ENCODE results near the gene EIF5AL1. TPM values are rescaled to one million over a fixed set of nuclear protein-coding genes. Genes with fewer than 3 reads are reported as not detected.
"Not testable (repeated sequence)": the region's sequence is repeated elsewhere in the genome, so short reads cannot be mapped to it uniquely, and the experiment has no call there.

Gene EIF5AL1
- 1 to 10 TPM; 2.9 to 3.1 TPM for total RNA-seq

DNA sequence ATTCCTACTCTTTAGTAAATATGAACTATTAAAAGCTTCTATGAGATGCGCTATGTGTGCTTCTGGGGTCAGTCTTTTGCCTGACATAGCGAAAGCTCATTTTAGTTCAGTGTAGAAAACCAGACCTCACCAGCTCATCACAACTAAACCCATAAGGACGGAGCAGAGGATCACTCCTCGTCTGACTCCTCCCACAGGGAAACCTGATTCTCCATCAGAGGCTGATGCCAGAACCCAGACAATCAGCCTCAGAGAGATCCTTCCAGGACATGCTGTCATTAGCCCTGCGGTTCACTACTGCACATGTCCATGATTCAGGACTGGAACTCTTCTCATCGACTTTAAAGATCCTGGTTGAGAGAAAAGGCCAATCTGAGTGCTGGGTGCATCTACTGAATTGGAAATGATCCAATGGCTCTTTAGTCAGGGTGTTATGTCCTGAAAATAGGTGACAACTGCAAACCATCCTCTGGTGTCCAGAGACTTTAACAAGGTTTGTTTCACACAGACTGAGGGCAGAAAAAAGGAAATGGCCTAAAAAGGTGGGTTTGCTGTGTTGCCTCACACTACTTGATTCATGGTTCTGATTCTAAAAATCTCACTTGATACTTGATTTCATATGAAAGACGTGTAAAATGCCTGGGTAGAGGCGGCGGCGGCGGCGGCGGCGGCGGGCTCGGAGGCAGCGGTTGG is at the start of gene EIF5AL1:
Gene EIF5AL1 (plus strand): TSS at position 643 of the 693 bp plus-strand sequence. CDS start 117 bp downstream, outside the sequence.
- not testable (repeated sequence) for H3K36me3 Mint-ChIP-seq, H3K9me3 Mint-ChIP-seq, H3K4me3 Mint-ChIP-seq, H3K27me3 Mint-ChIP-seq, DNase-seq, H3K27ac Mint-ChIP-seq, H3K4me1 Mint-ChIP-seq

DNA sequence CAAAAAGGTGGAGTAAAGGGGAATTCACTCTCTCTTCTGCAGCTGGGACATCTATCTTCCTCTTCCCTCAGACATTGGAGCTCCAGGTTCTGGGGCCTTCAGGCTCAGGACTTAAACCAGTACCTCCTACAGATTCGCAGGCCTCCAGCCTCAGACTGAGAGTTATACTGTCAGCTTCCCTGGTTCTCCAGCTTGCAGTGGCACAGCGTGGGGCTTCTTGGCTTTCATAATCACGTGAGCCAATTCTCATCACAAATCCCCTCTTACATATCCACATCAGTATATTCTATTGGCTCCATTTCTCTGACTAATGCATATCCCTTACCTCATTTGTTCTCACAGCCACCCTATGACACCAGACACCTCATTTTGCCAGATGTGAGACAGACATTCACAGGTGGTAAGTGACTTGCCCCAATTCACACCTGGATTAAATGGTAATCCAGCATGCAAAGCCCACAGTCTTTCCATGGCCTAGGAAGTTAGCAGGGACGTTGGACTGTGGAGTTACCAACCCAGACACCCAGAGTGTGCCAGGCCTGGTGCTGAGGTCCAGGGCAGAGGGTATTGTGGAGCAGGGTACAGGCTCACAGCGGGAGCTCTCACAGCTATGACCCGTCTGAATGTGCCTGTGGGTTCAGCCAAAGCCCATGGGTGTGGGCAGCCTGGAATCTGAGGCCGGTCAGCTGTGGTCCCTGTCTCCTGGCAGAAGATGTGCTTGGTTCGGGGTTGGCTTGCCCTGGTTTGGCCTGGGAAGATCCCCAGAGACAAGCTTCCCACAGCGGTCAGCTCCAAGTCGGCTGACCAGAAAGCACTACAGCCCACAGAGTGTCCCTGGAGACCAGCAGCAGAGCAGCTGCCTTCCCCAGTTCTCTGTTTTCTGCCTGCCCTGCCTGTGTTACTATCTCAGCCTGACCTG is 48.5 kb upstream of the EIF5AL1 start:
- DNase-seq = no peak
- peaks cover 2% of the 10 kb centered on the region for H3K4me1 Mint-ChIP-seq
- no peak overlapping the region for H3K4me3 Mint-ChIP-seq
- H3K9me3 Mint-ChIP-seq = no peaks in the 10 kb centered on the region
- peaks cover 4% of the 10 kb centered on the region for H3K27me3 Mint-ChIP-seq
- H3K36me3 Mint-ChIP-seq = no peaks in the 10 kb centered on the region
- H3K27ac Mint-ChIP-seq = no peak overlapping the region

DNA sequence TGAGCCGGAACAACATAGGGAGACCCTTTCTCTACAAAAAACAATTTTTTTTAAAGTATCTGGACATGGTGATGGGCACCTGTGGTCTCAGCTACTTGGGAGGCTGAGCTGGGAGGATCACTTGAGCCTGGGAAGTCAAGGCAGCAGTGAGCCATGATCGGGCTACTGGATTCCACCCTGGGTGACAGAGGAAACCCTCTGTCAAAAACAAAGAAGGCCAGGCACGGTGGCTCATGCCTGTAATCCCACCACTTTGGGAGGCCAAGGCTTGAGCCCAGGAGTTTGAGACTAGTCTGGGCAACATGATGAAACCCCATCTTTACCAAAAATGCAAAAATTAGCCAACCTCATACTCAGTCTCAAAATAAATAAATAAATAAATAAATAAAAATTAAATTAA is 47.0 kb upstream of the EIF5AL1 start:
- DNase-seq = no peak
- H3K4me1 Mint-ChIP-seq = peaks cover 2% of the 10 kb centered on the region
- H3K27ac Mint-ChIP-seq = no peak overlapping the region
- peaks cover 4% of the 10 kb centered on the region for H3K27me3 Mint-ChIP-seq
- H3K36me3 Mint-ChIP-seq = no peaks in the 10 kb centered on the region
- H3K4me3 Mint-ChIP-seq = no peak overlapping the region
- H3K9me3 Mint-ChIP-seq = no peaks in the 10 kb centered on the region

DNA sequence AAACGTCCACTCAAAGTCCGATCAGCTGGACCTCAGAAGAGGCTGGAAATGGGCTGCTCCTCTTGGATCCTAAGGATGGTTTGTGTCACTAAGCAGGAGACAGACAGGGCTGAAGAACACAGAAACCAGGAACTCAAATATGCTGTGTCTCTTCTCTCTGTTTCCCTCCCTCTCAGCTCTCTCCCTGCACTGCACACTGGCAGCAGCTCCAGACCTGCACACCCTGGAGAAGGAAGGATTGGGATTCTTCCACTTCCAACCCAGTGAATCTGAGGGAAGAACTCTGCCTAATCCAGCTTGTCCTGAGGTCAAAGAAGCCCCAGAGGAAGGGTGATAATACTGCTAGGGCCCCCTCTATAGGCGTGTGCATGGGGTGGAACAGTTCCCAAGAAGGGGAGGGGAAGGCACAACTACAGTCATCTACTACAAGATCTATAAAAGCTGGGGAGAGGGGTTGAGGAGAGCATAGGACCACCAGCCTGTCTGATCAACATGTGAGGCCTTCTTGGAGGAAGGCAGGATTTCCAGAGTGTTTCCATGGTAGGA is 44.2 kb upstream of the EIF5AL1 start:
- peaks cover 2% of the 10 kb centered on the region for H3K4me1 Mint-ChIP-seq
- no peaks in the 10 kb centered on the region for H3K36me3 Mint-ChIP-seq
- H3K9me3 Mint-ChIP-seq = no peaks in the 10 kb centered on the region
- H3K27ac Mint-ChIP-seq = no peak overlapping the region
- no peak for DNase-seq
- H3K27me3 Mint-ChIP-seq = peaks cover 9% of the 10 kb centered on the region
- no peak overlapping the region for H3K4me3 Mint-ChIP-seq

DNA sequence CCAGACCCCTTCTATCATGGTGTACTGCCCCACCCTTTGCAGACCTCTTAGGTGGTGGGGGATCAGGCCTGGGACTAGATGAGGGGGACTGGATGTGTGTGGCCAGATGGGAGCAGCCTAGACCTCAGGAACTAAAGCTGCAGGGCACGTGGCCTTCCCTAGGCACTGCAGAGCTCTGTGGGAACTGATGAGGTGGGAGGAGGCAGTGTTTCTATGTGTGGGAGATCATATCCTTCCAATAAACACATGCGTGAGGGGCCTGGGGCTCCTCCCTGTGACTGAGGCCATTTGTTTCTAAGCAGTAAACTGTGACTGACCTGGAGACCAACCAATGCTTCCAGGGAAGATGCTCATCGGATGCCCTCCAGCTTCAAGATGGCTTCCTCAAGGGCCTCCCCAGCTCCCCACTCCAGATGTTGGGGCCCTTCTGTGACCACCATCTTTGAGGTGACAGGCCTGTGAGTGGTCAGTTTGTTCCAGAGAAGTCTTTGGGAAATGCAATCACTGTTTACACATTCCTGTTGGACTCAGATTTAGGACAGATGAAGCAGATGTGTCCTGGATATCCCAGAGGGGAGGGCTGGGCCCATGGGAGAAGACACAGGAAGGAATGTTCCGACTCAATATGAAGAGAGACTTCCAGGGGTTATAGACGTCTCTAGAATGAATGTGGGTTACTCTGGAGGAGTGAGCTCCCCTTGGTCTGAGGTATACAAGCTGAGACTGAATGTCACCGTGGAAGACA is 43.3 kb upstream of the EIF5AL1 start:
- H3K36me3 Mint-ChIP-seq = no peaks in the 10 kb centered on the region
- peaks cover 14% of the 10 kb centered on the region for H3K27me3 Mint-ChIP-seq
- peaks cover 2% of the 10 kb centered on the region for H3K4me1 Mint-ChIP-seq

DNA sequence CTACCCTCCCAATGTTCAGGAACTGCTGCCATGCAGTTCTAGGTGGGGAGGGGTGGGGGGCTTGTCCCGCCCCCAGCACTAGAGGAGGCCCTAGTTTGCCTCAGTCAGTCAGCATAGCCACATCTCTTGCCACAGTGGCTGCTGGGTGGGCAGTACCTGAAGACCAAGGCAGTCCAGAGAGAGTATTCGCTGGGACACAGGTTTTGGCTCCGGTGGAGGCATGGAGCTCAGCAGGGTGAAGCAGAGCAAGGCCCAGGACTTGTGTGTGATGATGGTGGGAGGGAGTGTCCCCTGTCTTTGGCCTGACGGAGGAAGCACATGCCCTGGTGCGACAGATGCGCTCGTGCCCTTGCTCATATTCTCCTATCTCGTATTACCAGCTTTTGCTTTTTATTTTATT is 42.2 kb upstream of the EIF5AL1 start:
- Mint-ChIP-seq H3K9me3 (no peaks in the 10 kb centered on the region), H3K4me1 (peaks cover 2% of the 10 kb centered on the region)

More for the DNA sequence above, 43.3 kb upstream of the EIF5AL1 start:
- Mint-ChIP-seq H3K27ac (no peak overlapping the region), H3K9me3 (no peaks in the 10 kb centered on the region), H3K4me3 (no peak overlapping the region)
- no peak for DNase-seq

DNA sequence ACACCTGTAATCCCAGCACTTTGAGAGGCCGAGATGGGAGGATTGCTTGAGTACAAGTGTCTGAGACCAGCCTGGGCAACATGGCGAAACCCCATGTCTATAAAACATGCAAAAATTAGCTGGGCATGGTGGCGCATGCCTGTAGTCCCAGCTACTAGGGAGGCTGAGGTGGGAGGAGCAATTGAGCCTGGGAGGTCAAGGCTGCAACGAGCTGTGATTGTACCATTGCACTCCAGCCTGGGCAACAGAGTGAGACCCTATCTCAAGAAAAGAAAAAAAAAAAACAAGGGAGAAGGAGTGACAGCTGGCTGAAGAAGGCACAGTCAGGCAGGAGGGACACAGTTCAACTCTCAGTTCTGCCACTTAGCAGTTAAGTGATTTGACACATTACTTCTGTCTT is 40.6 kb upstream of the EIF5AL1 start:
- no peak for DNase-seq

More for the DNA sequence above, 42.2 kb upstream of the EIF5AL1 start:
- Mint-ChIP-seq H3K36me3 (no peaks in the 10 kb centered on the region), H3K4me3 (no peak overlapping the region), H3K27me3 (peaks cover 14% of the 10 kb centered on the region), H3K27ac (no peak overlapping the region)
- no peak for DNase-seq

DNA sequence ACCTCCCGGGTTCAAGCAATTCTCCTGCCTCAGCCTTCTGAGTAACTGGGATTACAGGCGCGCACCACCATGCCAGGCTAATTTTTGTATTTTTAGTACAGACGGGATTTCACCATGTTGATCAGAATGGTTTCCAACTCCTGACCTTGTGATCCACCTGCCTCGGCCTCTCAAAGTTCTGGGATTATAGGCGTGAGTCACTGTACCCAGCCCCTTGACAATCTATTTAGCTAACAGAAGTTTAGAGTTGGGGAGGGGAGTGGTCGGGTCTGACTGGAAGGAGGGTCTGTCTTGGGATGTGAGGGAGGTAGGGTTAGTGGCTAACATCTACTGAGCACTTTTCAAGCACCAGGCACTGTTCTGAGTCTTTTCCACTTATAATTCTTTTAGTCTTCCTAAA is 39.9 kb upstream of the EIF5AL1 start:
- H3K36me3 Mint-ChIP-seq = no peaks in the 10 kb centered on the region
- peaks cover 1% of the 10 kb centered on the region for H3K4me1 Mint-ChIP-seq
- DNase-seq = no peak
- H3K9me3 Mint-ChIP-seq = no peaks in the 10 kb centered on the region
- H3K4me3 Mint-ChIP-seq = no peak overlapping the region
- no peak overlapping the region for H3K27ac Mint-ChIP-seq
- peaks cover 20% of the 10 kb centered on the region for H3K27me3 Mint-ChIP-seq

More for the DNA sequence above, 40.6 kb upstream of the EIF5AL1 start:
- Mint-ChIP-seq H3K36me3 (no peaks in the 10 kb centered on the region), H3K27ac (no peak overlapping the region), H3K27me3 (peaks cover 21% of the 10 kb centered on the region), H3K4me1 (peaks cover 2% of the 10 kb centered on the region), H3K9me3 (no peaks in the 10 kb centered on the region), H3K4me3 (no peak overlapping the region)

DNA sequence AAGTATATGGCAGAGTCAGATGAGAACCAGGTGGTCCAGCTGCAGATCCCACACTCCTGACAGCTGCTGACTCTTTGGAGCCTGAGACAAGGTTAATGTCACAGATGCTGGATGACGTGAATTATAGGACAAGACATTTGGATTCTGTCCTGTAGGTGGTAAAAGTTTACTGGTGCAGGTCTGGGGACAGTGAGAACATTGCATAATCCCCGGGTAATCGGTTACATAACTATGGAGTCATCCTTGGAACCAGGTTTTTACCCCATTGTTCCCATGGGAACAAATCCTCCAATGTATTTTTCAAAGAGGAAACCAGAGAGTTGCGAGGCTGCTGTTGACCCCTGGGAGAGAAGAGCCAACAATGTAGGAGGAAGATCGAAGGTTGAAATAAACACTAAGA is 39.4 kb upstream of the EIF5AL1 start:
- no peak overlapping the region for H3K27ac Mint-ChIP-seq

DNA sequence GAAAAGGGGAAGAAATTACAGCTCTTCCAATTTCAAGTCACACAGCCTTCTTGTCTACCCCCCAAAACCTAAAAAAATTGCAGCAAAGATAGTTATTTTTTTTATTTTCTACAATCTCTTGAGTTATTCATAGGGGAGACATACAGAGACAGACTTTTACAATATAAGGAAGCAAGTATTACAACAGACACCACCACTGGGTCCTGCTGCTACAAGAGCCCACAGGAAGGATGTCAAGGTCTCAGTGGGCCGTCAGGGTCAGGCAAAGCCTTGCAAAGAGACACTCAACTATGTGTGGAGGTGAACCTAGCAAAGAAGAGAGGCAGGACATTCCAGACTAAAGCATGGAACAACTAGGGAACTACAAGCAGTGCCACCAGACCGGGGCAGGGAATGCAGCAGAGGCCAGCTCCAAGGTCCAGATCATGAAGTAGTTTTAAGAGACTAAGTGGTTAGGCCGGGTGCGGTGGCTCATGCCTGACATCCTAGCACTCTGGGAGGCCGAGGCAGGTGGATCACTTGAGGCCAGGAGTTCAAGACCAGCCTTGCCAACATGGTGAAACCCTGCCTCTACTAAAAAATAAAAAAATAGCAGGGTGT is 38.7 kb upstream of the EIF5AL1 start:
- no peaks in the 10 kb centered on the region for H3K36me3 Mint-ChIP-seq
- no peak for DNase-seq
- no peak overlapping the region for H3K4me3 Mint-ChIP-seq
- H3K9me3 Mint-ChIP-seq = no peaks in the 10 kb centered on the region
- H3K27ac Mint-ChIP-seq = no peak overlapping the region
- H3K27me3 Mint-ChIP-seq = peaks cover 21% of the 10 kb centered on the region
- no peaks in the 10 kb centered on the region for H3K4me1 Mint-ChIP-seq

More for the DNA sequence above, 39.4 kb upstream of the EIF5AL1 start:
- Mint-ChIP-seq H3K4me1 (no peaks in the 10 kb centered on the region), H3K4me3 (no peak overlapping the region), H3K27me3 (peaks cover 21% of the 10 kb centered on the region), H3K36me3 (no peaks in the 10 kb centered on the region), H3K9me3 (no peaks in the 10 kb centered on the region)
- no peak for DNase-seq

DNA sequence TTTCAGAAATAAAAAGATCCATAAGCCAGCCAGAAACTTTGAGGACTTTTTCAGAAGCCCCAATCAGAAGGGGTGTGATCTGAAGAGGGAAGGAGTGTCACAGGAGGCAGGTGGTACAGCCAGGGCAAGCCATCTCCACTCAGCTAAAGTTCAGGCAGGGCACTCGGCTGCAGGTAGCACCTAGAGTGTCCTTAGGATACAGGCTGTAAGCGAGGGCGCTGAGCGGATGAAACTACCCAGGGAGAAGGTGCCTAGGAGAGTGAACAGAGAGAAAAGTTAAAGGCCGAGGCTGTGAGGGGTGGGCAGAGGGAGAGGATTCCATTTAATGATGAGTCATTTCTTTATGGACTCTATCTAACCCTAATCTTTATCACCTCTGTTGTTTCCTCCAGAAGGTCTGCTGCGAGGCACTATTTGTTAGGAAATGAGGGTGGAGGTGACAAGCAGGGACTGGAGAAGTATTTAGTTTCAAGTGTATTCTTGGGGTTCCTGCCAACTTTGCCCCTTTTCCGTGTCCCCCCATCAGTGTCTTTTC is 37.1 kb upstream of the EIF5AL1 start:
- H3K27me3 Mint-ChIP-seq = peaks cover 21% of the 10 kb centered on the region
- H3K9me3 Mint-ChIP-seq = no peaks in the 10 kb centered on the region
- no peak overlapping the region for H3K4me3 Mint-ChIP-seq
- no peaks in the 10 kb centered on the region for H3K4me1 Mint-ChIP-seq
- DNase-seq = no peak
- H3K27ac Mint-ChIP-seq = no peak overlapping the region
- H3K36me3 Mint-ChIP-seq = no peaks in the 10 kb centered on the region

DNA sequence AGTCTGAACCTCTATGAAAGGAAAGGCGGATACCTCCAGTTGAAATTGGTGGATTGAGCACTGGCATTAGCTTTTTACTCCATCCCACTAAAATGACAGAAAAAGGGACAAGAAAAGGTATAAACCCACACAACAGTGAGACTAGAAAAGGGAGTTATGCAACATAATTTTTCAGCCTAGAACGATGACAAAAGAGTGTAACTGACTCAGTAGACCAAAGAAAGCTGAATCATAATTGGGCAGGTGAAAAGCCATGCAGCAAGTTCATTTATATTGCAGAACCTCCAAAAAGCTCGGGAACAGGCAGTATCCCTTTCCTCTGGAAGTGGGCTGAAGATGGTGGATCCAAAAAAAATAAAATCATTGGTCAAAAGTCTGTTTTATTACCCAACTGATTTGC is 36.5 kb upstream of the EIF5AL1 start:
- Mint-ChIP-seq H3K36me3 (no peaks in the 10 kb centered on the region), H3K27me3 (peaks cover 25% of the 10 kb centered on the region), H3K9me3 (no peaks in the 10 kb centered on the region), H3K27ac (no peak overlapping the region), H3K4me1 (no peaks in the 10 kb centered on the region), H3K4me3 (no peak overlapping the region)
- no peak for DNase-seq

DNA sequence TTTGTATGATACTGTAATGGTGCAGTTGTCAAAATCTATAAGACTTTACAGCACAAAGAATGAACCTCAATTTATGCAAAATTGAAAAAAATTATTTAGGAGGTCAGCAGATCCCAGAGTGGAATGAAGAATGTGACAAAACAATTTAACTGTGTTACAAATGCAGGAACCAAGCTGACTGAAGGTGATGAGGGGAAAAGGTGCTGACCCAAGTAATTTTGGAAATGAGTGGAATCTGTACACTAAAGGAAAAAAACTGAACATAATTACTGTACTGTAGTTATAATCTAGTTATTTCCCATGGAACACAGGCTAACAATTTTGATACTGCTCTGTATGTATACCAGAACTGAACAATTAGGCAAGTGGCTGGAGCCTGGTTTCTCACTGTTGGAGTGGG is 35.7 kb upstream of the EIF5AL1 start:
- DNase-seq = no peak
- H3K9me3 Mint-ChIP-seq = no peaks in the 10 kb centered on the region
- H3K4me1 Mint-ChIP-seq = no peaks in the 10 kb centered on the region
- no peak overlapping the region for H3K4me3 Mint-ChIP-seq
- no peak overlapping the region for H3K27ac Mint-ChIP-seq
- no peaks in the 10 kb centered on the region for H3K36me3 Mint-ChIP-seq
- peaks cover 23% of the 10 kb centered on the region for H3K27me3 Mint-ChIP-seq

DNA sequence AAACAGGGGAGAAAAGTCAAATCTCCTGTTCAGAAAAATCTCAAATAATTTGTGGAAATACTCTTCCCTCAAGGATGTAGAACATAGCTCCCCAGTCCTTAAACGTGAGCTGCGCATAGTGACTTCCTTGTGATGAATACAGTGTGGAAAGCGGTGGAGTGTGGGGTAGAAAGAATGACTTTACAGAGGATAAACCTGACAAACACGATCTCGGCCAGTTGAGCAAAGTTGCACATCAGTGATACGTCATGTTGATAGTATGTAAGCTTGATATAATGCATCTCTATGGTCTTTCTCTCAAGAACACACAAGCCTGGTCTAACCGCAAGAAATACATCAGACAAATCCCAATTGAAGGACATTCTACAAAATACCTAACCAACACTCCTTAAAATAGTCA is 34.9 kb upstream of the EIF5AL1 start:
- Mint-ChIP-seq H3K36me3 (no peaks in the 10 kb centered on the region), H3K4me1 (no peaks in the 10 kb centered on the region), H3K9me3 (no peaks in the 10 kb centered on the region), H3K27ac (no peak overlapping the region), H3K4me3 (no peak overlapping the region), H3K27me3 (peaks cover 19% of the 10 kb centered on the region)
- DNase-seq = no peak
